GM12891 (cell line): ENCODE measurements around the gene HIC1.

Experiments used
- PAX5 ChIP-seq: IDR thresholded peaks from 2 replicates; pipeline ENCODE4 v1.6.1; 2011; ENCODE audit warnings: low read length, moderate library complexity, mild to moderate bottlenecking; ENCODE audit not compliant: insufficient read depth, severe bottlenecking
- POLR2A ChIP-seq: IDR thresholded peaks from 2 replicates; pipeline ENCODE4 v1.6.1; 2011; ENCODE audit warnings: low read depth, low read length, control low read depth
- POLR2AphosphoS5 ChIP-seq: IDR thresholded peaks from 2 replicates; pipeline ENCODE4 v1.6.1; 2011; ENCODE audit warnings: low read depth, low read length, control low read depth
- POU2F2 ChIP-seq: IDR thresholded peaks from 2 replicates; pipeline ENCODE4 v1.6.1; 2011; ENCODE audit warnings: low read depth, mild to moderate bottlenecking, control low read depth, low read length, moderate library complexity
- SPI1 ChIP-seq: IDR thresholded peaks from 2 replicates; pipeline ENCODE4 v1.6.1; 2011; ENCODE audit warnings: low read depth, low read length, control low read depth
- TAF1 ChIP-seq: IDR thresholded peaks from 2 replicates; pipeline ENCODE4 v1.6.1; 2011; ENCODE audit warnings: low read depth, low read length, control low read depth

GRCh38 chr17:2102931-2103809, 48.3 kb downstream of the HIC1 start:
- TF ChIP-seq POLR2A = no peak
- TF ChIP-seq SPI1 = no peak
- no peak for TF ChIP-seq POLR2AphosphoS5
- no peak for TF ChIP-seq PAX5
- TF ChIP-seq TAF1 = no peak
- no peak for TF ChIP-seq POU2F2
